GM21515 (cell line): ENCODE data around the gene ADGRV1.

Source experiments
- ATAC-seq: cut with Tn5 transposase; IDR thresholded peaks from one replicate; pipeline ENCODE4 v1.9.1; 2021; ENCODE audit not compliant: unreplicated experiment

ADGRV1 gene

GRCh38 chr5:91125916-91126315 lies 567.3 kb downstream of the ADGRV1 start:
- no peak for ATAC-seq

DNA sequence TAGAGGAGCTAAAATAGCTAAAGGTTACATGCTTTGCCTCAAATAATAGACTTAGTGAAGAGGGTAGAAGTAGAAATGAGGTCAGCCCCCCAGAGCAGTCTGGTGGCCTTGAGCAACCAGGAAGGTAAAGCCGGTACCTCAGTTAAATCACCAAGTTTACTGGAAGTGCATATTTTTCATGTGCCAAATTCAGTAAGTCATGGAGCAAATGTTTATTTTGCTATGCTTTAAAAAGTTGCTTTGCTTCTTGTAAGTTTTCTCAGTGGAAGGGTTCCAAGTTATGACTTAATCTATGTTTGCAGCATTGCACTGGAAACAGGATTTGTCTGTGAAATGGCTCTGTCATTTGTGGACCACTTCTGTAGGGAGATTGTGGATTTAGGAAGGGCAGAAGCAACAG lies 567.9 kb downstream of the ADGRV1 start:
- no peak for ATAC-seq

DNA sequence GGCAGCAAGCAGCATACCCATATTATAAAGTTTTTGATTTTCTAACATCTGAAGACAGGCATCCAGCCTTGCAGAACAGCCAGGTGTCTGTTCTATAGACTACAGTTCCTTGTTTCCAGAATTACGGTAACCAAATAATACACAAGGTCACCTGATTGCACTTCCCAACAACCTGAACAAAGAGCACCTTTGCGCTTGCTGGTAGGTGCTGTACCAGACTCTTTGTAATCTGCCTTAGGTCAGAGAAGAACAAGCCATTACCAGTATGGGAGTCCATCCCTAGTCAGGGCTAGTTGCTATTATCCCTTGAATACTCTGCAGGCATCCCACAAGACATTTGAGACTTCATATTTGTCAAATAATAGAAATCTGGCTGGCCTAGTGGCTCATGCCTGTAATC lies 568.3 kb downstream of the ADGRV1 start:
- ATAC-seq: no peak

DNA sequence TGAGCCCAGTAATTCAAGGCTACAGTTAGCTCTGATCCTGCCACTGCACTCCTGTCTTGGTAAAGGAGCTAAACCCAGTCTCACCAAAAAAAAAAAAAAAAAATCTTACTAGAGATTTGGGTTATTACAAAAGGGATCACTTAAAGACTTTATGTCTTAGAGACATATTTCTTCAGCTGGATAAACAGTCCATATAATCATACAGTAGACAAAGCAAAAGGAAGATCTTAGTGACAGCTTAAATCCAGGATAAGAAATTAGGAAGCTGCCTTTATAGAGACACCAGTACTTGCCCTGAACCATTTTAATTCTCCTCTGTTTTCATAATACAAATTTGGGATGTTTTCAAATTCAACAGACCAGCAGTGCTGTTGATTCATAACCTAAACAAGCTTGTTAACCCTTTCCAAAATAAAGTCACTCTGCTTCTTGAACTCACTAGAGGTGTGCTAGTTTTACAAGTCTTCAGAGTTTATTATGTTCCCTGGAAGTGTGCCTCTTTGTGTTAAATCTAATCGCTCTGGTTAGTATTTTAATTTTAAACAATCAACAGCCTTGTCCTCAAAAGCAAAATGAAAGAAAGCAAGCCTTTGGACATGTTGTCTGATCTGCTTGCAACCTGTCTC lies 569.0 kb downstream of the ADGRV1 start:
- no peak for ATAC-seq

DNA sequence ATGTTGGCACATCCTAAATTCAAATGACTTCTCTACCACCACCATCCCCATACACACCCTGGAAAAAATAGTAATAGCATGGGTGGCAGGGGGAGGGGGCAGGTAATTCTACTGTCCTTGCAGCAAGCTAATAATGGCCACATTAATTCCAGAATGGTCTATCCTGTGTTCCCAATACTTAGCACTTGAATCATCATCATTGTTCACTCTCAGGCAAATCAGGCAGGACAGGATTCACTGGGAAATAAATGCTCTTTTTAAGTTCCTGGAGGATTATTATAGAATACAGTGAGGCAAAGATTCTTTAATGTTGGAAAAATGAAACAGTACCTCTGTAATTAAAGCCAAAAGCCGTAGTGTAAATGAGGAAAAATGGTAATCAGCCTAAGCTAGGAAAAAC lies 570.0 kb downstream of the ADGRV1 start:
- ATAC-seq: no peak

DNA sequence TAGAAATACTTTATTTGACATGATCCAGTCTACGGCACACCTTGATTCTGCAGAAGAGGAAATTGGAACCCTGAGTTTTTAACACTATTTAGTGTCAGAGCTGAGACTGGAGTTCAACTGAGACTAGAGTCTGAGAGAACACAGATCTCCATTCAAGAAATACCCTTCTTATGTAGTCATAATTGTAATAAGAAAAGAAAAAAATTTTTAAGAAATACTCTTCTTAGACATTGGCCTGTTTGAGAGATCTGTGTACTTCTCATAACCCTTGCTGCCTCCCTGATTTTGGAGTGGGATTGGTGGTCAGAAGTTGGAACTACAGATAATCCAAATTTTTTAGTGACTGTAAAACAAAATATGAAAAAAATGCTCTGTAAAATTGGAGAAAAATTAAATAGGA lies 571.2 kb downstream of the ADGRV1 start:
- no peak for ATAC-seq

GRCh38 chr5:91130759-91131158 lies 572.2 kb downstream of the ADGRV1 start:
- ATAC-seq: no peak

DNA sequence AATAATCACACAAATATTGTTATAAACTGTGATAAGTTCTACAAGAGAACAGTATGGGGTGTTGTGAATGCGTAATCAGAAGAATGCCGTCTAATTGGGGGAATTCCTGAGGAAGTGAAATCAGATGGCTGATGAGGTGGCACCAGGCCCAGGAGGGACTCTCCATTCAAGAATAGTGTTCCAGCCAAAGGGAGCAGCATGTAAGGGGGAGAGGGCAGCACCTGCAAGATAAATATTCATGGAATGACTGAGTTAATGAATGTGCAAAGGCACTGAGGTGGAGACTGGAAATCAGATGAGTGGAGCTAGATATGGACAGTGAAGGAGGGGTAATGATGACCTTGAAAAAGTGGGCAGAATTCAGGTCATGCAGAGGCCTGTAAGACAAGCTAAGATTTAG lies 574.0 kb downstream of the ADGRV1 start:
- ATAC-seq: no peak

GRCh38 chr5:91133183-91133582 lies 574.6 kb downstream of the ADGRV1 start:
- ATAC-seq: no peak

DNA sequence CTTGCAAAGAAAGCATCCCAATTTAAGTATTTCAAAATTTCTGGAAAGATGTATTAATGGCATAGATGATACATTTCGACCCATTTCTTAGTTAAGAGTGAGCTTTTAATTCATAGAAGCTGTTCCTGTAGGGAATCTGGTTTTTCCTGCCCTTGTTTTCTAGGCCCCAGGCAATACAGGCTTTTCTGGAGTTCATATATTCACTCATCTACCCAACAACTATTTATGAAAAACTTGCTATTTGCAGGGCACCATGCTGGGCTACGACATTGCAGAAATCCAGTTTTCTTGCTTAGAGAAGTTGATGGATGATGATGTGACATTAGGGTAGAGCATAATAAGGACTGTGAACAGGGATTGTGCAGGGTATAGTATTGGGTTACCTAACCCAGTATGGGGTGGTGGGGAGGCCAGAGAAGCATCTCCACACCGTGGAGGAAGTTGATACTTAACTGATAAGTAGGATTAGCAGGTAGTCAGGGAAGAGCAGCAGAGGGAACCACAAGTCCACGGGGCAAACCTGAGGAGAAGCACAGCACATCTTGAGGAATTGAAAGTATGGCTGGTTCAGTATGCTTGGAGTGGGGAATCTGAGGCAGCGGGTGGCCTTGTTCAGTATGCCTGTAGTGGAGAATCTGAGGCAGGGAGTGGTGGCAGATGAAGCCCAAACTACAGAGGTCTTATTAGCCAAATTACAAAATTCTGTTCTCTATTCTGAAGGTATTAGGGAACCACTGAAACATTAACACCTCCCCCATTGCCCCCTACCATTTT lies 577.1 kb downstream of the ADGRV1 start:
- ATAC-seq: no peak

GRCh38 chr5:91136271-91136670 lies 577.7 kb downstream of the ADGRV1 start:
- ATAC-seq: no peak

GRCh38 chr5:91137647-91138046 lies 579.0 kb downstream of the ADGRV1 start:
- ATAC-seq: no peak

GRCh38 chr5:91139572-91140200 lies 581.1 kb downstream of the ADGRV1 start:
- ATAC-seq: no peak

- ATAC-seq: no peak
These were observed 582.1 kb downstream of the ADGRV1 start for GRCh38 chr5:91140657-91141056.

GRCh38 chr5:91141642-91142041 lies 583.0 kb downstream of the ADGRV1 start:
- no peak for ATAC-seq

- ATAC-seq: no peak
These were observed 583.8 kb downstream of the ADGRV1 start for GRCh38 chr5:91142386-91142785.

DNA sequence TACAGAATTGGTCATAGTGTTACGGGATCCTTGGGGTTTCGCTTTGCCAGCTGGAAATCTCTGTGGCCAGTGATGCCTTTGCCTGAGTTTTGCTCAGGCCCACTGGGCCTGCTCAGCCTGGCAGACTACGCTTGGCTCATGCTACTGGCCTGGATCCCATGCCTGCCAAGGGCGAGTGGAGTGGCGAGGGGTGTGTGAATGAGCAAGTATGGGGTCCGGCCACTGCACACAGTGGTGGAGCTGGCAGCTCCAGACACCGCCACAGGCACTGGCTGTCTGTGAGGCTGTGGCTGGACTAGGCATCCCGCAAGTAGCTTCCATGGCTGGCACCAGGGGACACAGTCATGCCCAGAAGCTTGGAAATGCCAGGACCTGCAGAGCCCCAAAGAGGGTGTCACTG lies 584.2 kb downstream of the ADGRV1 start:
- ATAC-seq: no peak

- no peak for ATAC-seq
These were observed 585.2 kb downstream of the ADGRV1 start for GRCh38 chr5:91143840-91144239.

DNA sequence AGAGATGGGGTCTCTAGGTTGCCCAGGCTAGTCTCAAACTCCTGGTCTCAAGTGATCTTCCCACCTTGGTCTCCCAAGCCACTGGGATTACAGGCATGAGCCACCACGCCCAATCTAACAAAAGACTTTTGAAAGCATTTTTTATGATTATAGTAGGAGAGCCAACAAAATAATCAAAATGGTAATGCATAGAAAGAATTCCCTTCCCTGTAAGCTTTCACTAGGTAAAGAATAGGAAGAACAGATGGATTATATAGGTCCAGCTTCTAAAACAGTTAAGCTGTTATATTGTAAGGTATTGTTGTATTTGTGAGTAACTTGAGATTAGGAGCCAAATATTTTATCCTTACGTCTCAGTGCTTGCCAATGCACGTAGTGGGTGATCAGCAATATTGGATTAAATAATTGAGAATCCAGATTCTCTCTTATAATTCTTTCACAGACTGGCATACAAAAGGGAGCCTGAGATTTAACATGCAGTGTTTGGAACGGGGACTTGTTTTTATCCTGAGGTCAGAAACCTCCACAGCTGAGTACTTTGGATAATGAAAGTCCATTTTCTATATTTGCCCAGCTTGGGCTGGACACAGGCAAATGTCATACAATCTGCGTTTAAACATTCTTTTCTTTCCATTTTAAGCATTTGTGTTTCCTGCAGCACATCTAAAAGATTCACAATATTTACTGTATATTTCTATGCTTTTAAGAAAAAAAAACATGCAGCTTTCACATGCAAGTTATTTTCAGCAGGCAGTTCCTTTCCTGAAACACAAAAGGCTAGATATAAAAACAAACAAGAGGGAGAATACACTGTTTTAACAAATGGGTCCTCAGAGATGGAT lies 586.1 kb downstream of the ADGRV1 start:
- no peak for ATAC-seq

- no peak for ATAC-seq
These were observed 586.7 kb downstream of the ADGRV1 start for GRCh38 chr5:91145333-91145620.

DNA sequence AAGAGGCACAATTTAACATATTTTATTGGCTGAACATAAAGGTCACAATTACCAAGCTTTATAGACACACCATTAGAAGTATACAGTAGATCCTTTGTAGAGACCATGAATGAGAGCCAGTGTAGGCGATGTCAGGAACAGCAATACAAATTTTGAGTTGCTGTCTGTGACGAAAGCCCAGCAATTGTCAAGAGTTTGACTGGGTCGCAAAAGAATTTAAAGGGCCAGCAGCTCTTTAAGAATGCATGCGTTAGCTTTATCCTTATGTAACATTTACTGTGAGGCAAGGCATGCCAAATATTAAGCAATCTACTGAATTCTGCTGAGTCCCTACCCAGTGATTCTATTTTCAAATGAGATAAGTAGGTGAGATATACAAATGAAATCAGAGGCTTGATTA lies 587.6 kb downstream of the ADGRV1 start:
- ATAC-seq: no peak
